IMR-90 (cell line): ENCODE measurements around the gene VPS54. TPM values are rescaled to one million over a fixed set of nuclear protein-coding genes. Genes with fewer than 3 reads are reported as not detected.
"Not testable (repeated sequence)": the region's sequence is repeated elsewhere in the genome, so short reads cannot be mapped to it uniquely, and the experiment has no call there.

ENCODE experiments used
- ATAC-seq: fragments of 200-7000 bp; cut with Tn5 transposase; 2 replicates; pipeline ENCODE4 v1.9.1; 2020; ENCODE audit warnings: low read depth, mild to moderate bottlenecking, moderate library complexity
- BruUV-seq: library from RNA; stranded (reverse); fragments of 400-500 nt; replicated peaks from 2 replicates; lab custom pipeline; 2021; lab: Mats Ljungman, UMichigan
- CTCF ChIA-PET: fragments of 300-600 bp; formaldehyde crosslinking; extraction: SDS; loops from one replicate; lab custom pipeline; 2021; ENCODE audit warnings: antibody characterized with exemption; lab: Yijun Ruan, JAX
- POLR2A ChIA-PET: fragments of 300-600 bp; sonication (Branson Sonifier 250); formaldehyde crosslinking; loops from one replicate; lab custom pipeline; 2022; ENCODE audit warnings: antibody characterized with exemption; ENCODE audit not compliant: unreplicated experiment; lab: Charles Lee
- DNase-seq: peaks from one replicate; pipeline ENCODE4 v3.0.0; 2013
- H2AFZ ChIP-seq: replicated peaks from 2 replicates; pipeline ENCODE3; 2013; ENCODE audit warnings: low read length, mild to moderate bottlenecking; ENCODE audit not compliant: poor library complexity
- H2AK5ac ChIP-seq: 2 replicates; pipeline ENCODE4 v1.6.1; 2013; ENCODE audit warnings: low read depth, low read length, inconsistent platforms
- H2AK9ac ChIP-seq: replicated peaks from 2 replicates; pipeline ENCODE3; 2013; ENCODE audit warnings: mild to moderate bottlenecking, low read depth, low read length, moderate library complexity; ENCODE audit not compliant: poor library complexity
- H2BK120ac ChIP-seq: 2 replicates; pipeline ENCODE4 v1.6.1; 2013; ENCODE audit warnings: low read depth, low read length, inconsistent platforms
- H2BK15ac ChIP-seq: 3 replicates; pipeline ENCODE4 v1.6.1; 2013; ENCODE audit warnings: low read depth, low read length, inconsistent platforms
- H2BK20ac ChIP-seq: 2 replicates; pipeline ENCODE4 v1.6.1; 2013; ENCODE audit warnings: low read depth, mild to moderate bottlenecking, inconsistent platforms, low read length, moderate library complexity
- H2BK5ac ChIP-seq: 2 replicates; pipeline ENCODE4 v1.6.1; 2013; ENCODE audit warnings: mild to moderate bottlenecking, low read depth, low read length, inconsistent platforms; ENCODE audit not compliant: poor library complexity, severe bottlenecking
- H3K14ac ChIP-seq: replicated peaks from 2 replicates; pipeline ENCODE4 v1.6.1; 2013; ENCODE audit warnings: low read depth, low read length, inconsistent platforms
- H3K18ac ChIP-seq: 2 replicates; pipeline ENCODE4 v1.6.1; 2013; ENCODE audit warnings: low read depth, low read length, control low read depth
- H3K23ac ChIP-seq: 2 replicates; pipeline ENCODE4 v1.6.1; 2013; ENCODE audit warnings: low read depth, low read length, inconsistent platforms
- H3K27ac ChIP-seq: 2 replicates; pipeline ENCODE4 v1.5.1; 2013; ENCODE audit warnings: mild to moderate bottlenecking, control low read depth, low read length; ENCODE audit not compliant: insufficient read depth
- H3K27me3 ChIP-seq: 2 replicates; pipeline ENCODE4 v1.6.1; 2013; ENCODE audit warnings: low read length; ENCODE audit not compliant: control insufficient read depth, insufficient read depth
- H3K36me3 ChIP-seq: 2 replicates; pipeline ENCODE4 v1.6.1; 2013; ENCODE audit warnings: low read length, mixed read lengths; ENCODE audit not compliant: control insufficient read depth, insufficient read depth
- H3K4ac ChIP-seq: 2 replicates; pipeline ENCODE4 v1.6.1; 2013; ENCODE audit warnings: low read depth, low read length, inconsistent platforms
- H3K4me1 ChIP-seq: 2 replicates; pipeline ENCODE4 v1.6.1; 2013; ENCODE audit warnings: low read length, mixed read lengths; ENCODE audit not compliant: control insufficient read depth, insufficient read depth
- H3K4me2 ChIP-seq: 2 replicates; pipeline ENCODE4 v1.6.1; 2013; ENCODE audit warnings: low read depth, mild to moderate bottlenecking, control low read depth, low read length, moderate library complexity
- H3K4me3 ChIP-seq: 2 replicates; pipeline ENCODE4 v1.5.1; 2013; ENCODE audit warnings: low read depth, mild to moderate bottlenecking, control low read depth, low read length, moderate library complexity; ENCODE audit not compliant: insufficient read depth
- H3K56ac ChIP-seq: 2 replicates; pipeline ENCODE4 v1.6.1; 2013; ENCODE audit warnings: low read length, inconsistent platforms; ENCODE audit not compliant: insufficient read depth; ENCODE audit errors: extremely low read depth
- H3K79me1 ChIP-seq, 2 experiments: 2 replicates each; pipeline ENCODE4 v1.6.1; 2013; ENCODE audit warnings: low read length in 2 of 2, inconsistent platforms in 1 of 2, low read depth in 1 of 2
- H3K9ac ChIP-seq: 2 replicates; pipeline ENCODE4 v1.6.1; 2013; ENCODE audit warnings: low read depth, low read length, control low read depth
- H3K9me1 ChIP-seq: 2 replicates; pipeline ENCODE4 v1.6.1; 2013; ENCODE audit warnings: low read length, inconsistent platforms; ENCODE audit not compliant: insufficient read depth
- H3K9me3 ChIP-seq: 2 replicates; pipeline ENCODE4 v1.6.1; 2013; ENCODE audit warnings: low read length; ENCODE audit not compliant: control insufficient read depth, insufficient read depth
- H4K20me1 ChIP-seq: 2 replicates; pipeline ENCODE4 v1.6.1; 2013; ENCODE audit warnings: low read length, inconsistent platforms; ENCODE audit not compliant: insufficient read depth
- H4K5ac ChIP-seq: 2 replicates; pipeline ENCODE4 v1.6.1; 2013; ENCODE audit warnings: mild to moderate bottlenecking, low read depth, low read length, control low read depth
- H4K8ac ChIP-seq, 2 experiments: 2 replicates each; pipeline ENCODE4 v1.6.1; 2013; ENCODE audit warnings: low read depth in 2 of 2, low read length in 2 of 2, control low read depth in 1 of 2, inconsistent platforms in 1 of 2
- H4K91ac ChIP-seq: 2 replicates; pipeline ENCODE4 v1.6.1; 2013; ENCODE audit warnings: low read depth, low read length, inconsistent platforms; ENCODE audit not compliant: insufficient read depth
- ELK1 ChIP-seq: fragments of 150-350 bp; IDR thresholded peaks from 2 replicates; pipeline ENCODE4 v1.6.1; 2016; ENCODE audit warnings: low read depth, mild to moderate bottlenecking, low read length, moderate library complexity, borderline replicate concordance
- RAD21 ChIP-seq: IDR thresholded peaks from 2 replicates; pipeline ENCODE4 v1.6.1; 2012; ENCODE audit warnings: low read length, improper control_type of control experiment
- USF2 ChIP-seq: fragments of 150-350 bp; IDR thresholded peaks from 2 replicates; pipeline ENCODE4 v1.6.1; 2017; ENCODE audit warnings: mild to moderate bottlenecking, antibody characterized with exemption, low read length, low read depth
- WGBS, 2 experiments: methylation state at CpG; one replicate each; pipeline versions ENCODE4 v1.1.5 to v1.1.7; 2013; ENCODE audit warnings: missing lambda C conversion rate in 2 of 2; ENCODE audit not compliant: insufficient read length in 1 of 2; ENCODE audit errors: extremely low coverage in 2 of 2; 5-methylcytosine and 5-hydroxymethylcytosine counted together
- dilution Hi-C: fragments of 300-500 bp; cut with HindIII; formaldehyde crosslinking; loops from one replicate; pipeline ENCODE4 v1.14.3; 2018; ENCODE audit warnings: low sequenced_read_pairs; ENCODE audit not compliant: unreplicated experiment
- in situ Hi-C: fragments of 300-500 bp; cut with MboI; formaldehyde crosslinking; loops from 3 replicates; pipeline ENCODE4 v1.14.3; 2019; ENCODE audit warnings: low sequenced_read_pairs, inconsistent platforms, mixed read lengths
- intact Hi-C: fragments of 100-400 bp; cut with micrococcal nuclease; formaldehyde crosslinking; loops from 2 replicates; pipeline ENCODE4 v1.10.0; 2022
- polyA plus RNA-seq, 3 experiments: library from polyadenylated mRNA; depleted of rRNA; stranded (reverse); fragments of >200 nt; gene quantifications; 2 replicates each; pipeline ENCODE4 v1.2.3, GENCODE V29; 2012; ENCODE audit warnings: low replicate concordance in 1 of 3
- total RNA-seq: library from RNA; depleted of rRNA; stranded (reverse); fragments of >200 nt; gene quantifications from 2 replicates; pipeline ENCODE4 v1.2.3, GENCODE V29; 2012

VPS54 gene
- total and polyA plus RNA-seq, 2 of the 4 experiments (the other 2 are of a cell fraction) = 7.1 to 18.1 TPM

GRCh38 chr2:63999049-63999448, 20.2 kb downstream of the VPS54 start:
- Histone ChIP-seq H2BK20ac (no peak overlapping the region), H3K9ac (no peak overlapping the region), H3K36me3 (0 out of 2 replicates have a peak, but pooled peaks cover 2% of the 10 kb centered on the region), H3K4me2 (no peak overlapping the region), H2BK5ac (no peak overlapping the region), H3K79me1 (peaks cover 28 to 41% of the 10 kb centered on the region in 2 experiments), H3K27me3 (no peaks in the 10 kb centered on the region), H3K4me3 (no peak overlapping the region), H3K18ac (no peak overlapping the region), H3K27ac (no peak overlapping the region), H3K56ac (no peak overlapping the region), H3K4ac (no peak overlapping the region), H2AFZ (no peak overlapping the region), H2AK9ac (no peak overlapping the region), H3K14ac (no peak overlapping the region), H2BK120ac (no peak overlapping the region), H3K4me1 (no peaks in the 10 kb centered on the region; the same call in 1 of the 2 replicates), H4K8ac (no peak overlapping the region), H4K91ac (no peak overlapping the region), H4K5ac (no peak overlapping the region), H3K23ac (no peak overlapping the region), H2BK15ac (no peak overlapping the region), H3K9me1 (peaks cover 6% of the 10 kb centered on the region; the same call in 1 of the 2 replicates), H2AK5ac (no peak overlapping the region), H3K9me3 (no peaks in the 10 kb centered on the region), H4K20me1 (peaks cover 28% of the 10 kb centered on the region)
- ChIA-PET POLR2A (no interaction called here), CTCF (no interaction called here)
- in situ Hi-C loops (no loop called here), intact Hi-C loops (no loop called here), dilution Hi-C loops (no loop called here)
- ATAC-seq (no peak), DNase-seq (no peak)
- no TSS peak for BruUV-seq
- no CpG with 5 or more reads among the region's 2 CpGs for WGBS, 2 experiments
- TF ChIP-seq ELK1 = no peak
- TF ChIP-seq USF2 = no peak
- TF ChIP-seq RAD21 = no peak

GRCh38 chr2:63996582-63997198, 22.5 kb downstream of the VPS54 start:
- H3K9ac ChIP-seq, H3K27ac ChIP-seq, H3K4me2 ChIP-seq, H4K8ac ChIP-seq, H2AK5ac ChIP-seq, H3K4me1 ChIP-seq, H2BK5ac ChIP-seq, in situ Hi-C loops, CTCF ChIA-PET, intact Hi-C loops, H2BK120ac ChIP-seq, H4K5ac ChIP-seq, H2BK15ac ChIP-seq, H3K27me3 ChIP-seq, H3K4me3 ChIP-seq, H3K36me3 ChIP-seq, BruUV-seq, H3K9me3 ChIP-seq, H3K14ac ChIP-seq, H3K4ac ChIP-seq, H4K91ac ChIP-seq, H2AK9ac ChIP-seq, DNase-seq, ATAC-seq, H3K23ac ChIP-seq, POLR2A ChIA-PET, H3K9me1 ChIP-seq, H2AFZ ChIP-seq, H3K56ac ChIP-seq, H3K18ac ChIP-seq, dilution Hi-C loops, H2BK20ac ChIP-seq: not testable (repeated sequence)
- Histone ChIP-seq H4K20me1 (peaks cover 18% of the 10 kb centered on the region), H3K79me1 (peaks cover 27 to 39% of the 10 kb centered on the region in 2 experiments)
- WGBS, 2 experiments = no CpG with 5 or more reads among the region's 10 CpGs
